Tibial artery (tissue), 4 donors: ENCODE data around the gene DNAH3.

Experiments
- DNase-seq, 2 donors: peaks; one replicate each; pipeline ENCODE4 v3.0.0-alpha.2; 2019
- H3K27ac ChIP-seq, 2 donors: fragments of 200-600 bp; sonication (generic) in 1 of 2; 1 replicate in 1 of 2; 2 replicates in 1 of 2; pipeline ENCODE4 v1.5.1; 2018 to 2019; ENCODE audit warnings: mild to moderate bottlenecking in 1 of 2
- H3K27me3 ChIP-seq, 2 donors: fragments of 200-600 bp; sonication (generic) in 1 of 2; one replicate each; pipeline versions ENCODE4 v1.5.1 to v1.6.0; 2016 to 2019
- H3K36me3 ChIP-seq, 3 donors: fragments of 200-600 bp; sonication (generic) in 2 of 3; one replicate each; pipeline ENCODE4 v1.5.1; 2016 to 2019; ENCODE audit warnings: mild to moderate bottlenecking in 2 of 3
- H3K4me1 ChIP-seq, 4 donors: fragments of 200-600 bp; sonication (generic) in 2 of 4; 1 replicate in 3 of 4; 2 replicates in 1 of 4; pipeline ENCODE4 v1.5.1; 2016 to 2019
- H3K4me3 ChIP-seq, 2 donors: fragments of 200-600 bp; sonication (generic) in 1 of 2; 1 replicate in 1 of 2; 2 replicates in 1 of 2; pipeline ENCODE4 v1.5.1; 2018 to 2019; ENCODE audit warnings: mild to moderate bottlenecking in 2 of 2
- H3K9me3 ChIP-seq, 3 donors: fragments of 200-600 bp; sonication (generic) in 1 of 3; one replicate each; pipeline ENCODE4 v1.5.1; 2016 to 2019
- CTCF ChIP-seq, 2 experiments: fragments of 200-600 bp in 1 of 2; fragments of 450-650 bp in 1 of 2; IDR thresholded peaks; one replicate each; pipeline ENCODE4 v1.5.1; 2017 to 2019; ENCODE audit warnings: antibody characterized with exemption in 2 of 2, mild to moderate bottlenecking in 1 of 2, moderate library complexity in 1 of 2
- intact Hi-C: fragments of 100-400 bp; cut with DNase I; formaldehyde crosslinking; loops from one replicate; pipeline ENCODE4 v1.15.0; 2023; ENCODE audit warnings: low total_unique reads

DNAH3 gene

GRCh38 chr16:20916289-20916688, 234.4 kb downstream of the DNAH3 start:
- H3K36me3 ChIP-seq: peaks cover 0 to 8% (median 0%) of the 10 kb centered on the region in 3 donors
- no peaks in the 10 kb centered on the region for H3K27me3 ChIP-seq
- TF ChIP-seq CTCF (IDR thresholded peaks at IDR 0.05): no peak
- no peaks in the 10 kb centered on the region for H3K9me3 ChIP-seq
- H3K27ac ChIP-seq: no peak overlapping the region
- no peak overlapping the region for H3K4me3 ChIP-seq
- peaks cover 0 to 45% (median 28%) of the 10 kb centered on the region in 4 donors for H3K4me1 ChIP-seq
- intact Hi-C loops: no loop called here
- no peak for DNase-seq

GRCh38 chr16:20911361-20911760, 239.3 kb downstream of the DNAH3 start:
- no peak for TF ChIP-seq CTCF (IDR thresholded peaks at IDR 0.05)
- H3K4me1 ChIP-seq: peaks cover 0 to 85% (median 49%) of the 10 kb centered on the region in 4 donors
- no peaks in the 10 kb centered on the region for H3K9me3 ChIP-seq
- H3K36me3 ChIP-seq: peaks cover 0 to 3% (median 0%) of the 10 kb centered on the region in 3 donors
- H3K4me3 ChIP-seq: no peak overlapping the region
- no peaks in the 10 kb centered on the region for H3K27me3 ChIP-seq
- peak overlapping the region; percentile 96 to 98 for H3K27ac ChIP-seq
- intact Hi-C loops: no loop called here
- DNase-seq: no peak

GRCh38 chr16:20910781-20911321, 239.8 kb downstream of the DNAH3 start:
- Histone ChIP-seq H3K27me3 (no peaks in the 10 kb centered on the region), H3K36me3 (no peaks in the 10 kb centered on the region), H3K4me3 (no peak overlapping the region), H3K27ac (peak overlapping the region; percentile 96 to 98), H3K4me1 (peaks cover 0 to 90% (median 54%) of the 10 kb centered on the region in 4 donors), H3K9me3 (no peaks in the 10 kb centered on the region)
- intact Hi-C loops: no loop called here
- no peak for TF ChIP-seq CTCF (IDR thresholded peaks at IDR 0.05)
- no peak for DNase-seq

GRCh38 chr16:20906341-20907255, 244.0 kb downstream of the DNAH3 start:
- intact Hi-C loops: loop anchor here (10.0 kb wide), 1 partner anchor 1768 kb away; no protein-coding TSS in a partner anchor
- peak overlapping the region in 1 of 2 donors; percentile 21 for H3K4me3 ChIP-seq
- H3K27me3 ChIP-seq: no peaks in the 10 kb centered on the region
- TF ChIP-seq CTCF (IDR thresholded peaks at IDR 0.05): no peak
- no peaks in the 10 kb centered on the region for H3K9me3 ChIP-seq
- H3K27ac ChIP-seq: peak overlapping the region; percentile 96 to 98
- H3K36me3 ChIP-seq: no peaks in the 10 kb centered on the region
- no peak for DNase-seq
- H3K4me1 ChIP-seq: peaks cover 0 to 100% (median 77%) of the 10 kb centered on the region in 4 donors

GRCh38 chr16:20905576-20905975, 245.1 kb downstream of the DNAH3 start:
- Histone ChIP-seq H3K4me3 (no peak overlapping the region), H3K9me3 (no peaks in the 10 kb centered on the region), H3K27ac (peak overlapping the region; percentile 96 to 98), H3K4me1 (peaks cover 0 to 91% (median 71%) of the 10 kb centered on the region in 4 donors), H3K27me3 (no peaks in the 10 kb centered on the region), H3K36me3 (no peaks in the 10 kb centered on the region)
- no peak for TF ChIP-seq CTCF (IDR thresholded peaks at IDR 0.05)
- intact Hi-C loops: loop anchor here (10.0 kb wide), 1 partner anchor 1769 kb away; no protein-coding TSS in a partner anchor
- no peak for DNase-seq
